ENCODE measurements around the gene FOXA3.

DNA sequence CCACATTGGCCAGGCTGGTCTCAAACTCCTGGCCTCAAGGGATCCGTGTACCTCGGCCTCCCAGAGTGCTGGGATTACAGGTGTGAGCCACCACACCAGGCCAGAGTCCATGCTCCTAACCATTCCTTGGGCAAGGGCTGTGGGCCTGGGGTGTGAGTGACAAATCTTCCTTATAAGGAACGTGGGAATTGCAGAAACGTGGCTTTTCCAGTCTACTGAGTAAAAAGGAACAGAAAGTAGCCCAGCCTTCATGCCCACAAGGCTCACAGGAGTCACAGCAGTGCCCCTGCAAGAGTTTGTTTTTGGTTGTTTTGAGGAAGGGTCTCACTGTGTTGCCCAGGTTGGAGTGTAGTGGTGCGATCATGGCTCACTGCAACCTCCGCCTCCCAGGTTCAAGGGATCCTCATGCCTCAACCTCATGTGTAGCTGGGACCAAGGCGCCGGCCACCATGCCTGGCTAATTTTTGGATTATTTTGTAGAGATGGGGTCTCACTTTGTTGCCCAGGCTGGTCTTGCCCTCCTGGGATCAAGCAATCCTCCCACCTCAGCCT is 33.2 kb downstream of the FOXA3 start:
- TF ChIP-seq, protein P1, sequence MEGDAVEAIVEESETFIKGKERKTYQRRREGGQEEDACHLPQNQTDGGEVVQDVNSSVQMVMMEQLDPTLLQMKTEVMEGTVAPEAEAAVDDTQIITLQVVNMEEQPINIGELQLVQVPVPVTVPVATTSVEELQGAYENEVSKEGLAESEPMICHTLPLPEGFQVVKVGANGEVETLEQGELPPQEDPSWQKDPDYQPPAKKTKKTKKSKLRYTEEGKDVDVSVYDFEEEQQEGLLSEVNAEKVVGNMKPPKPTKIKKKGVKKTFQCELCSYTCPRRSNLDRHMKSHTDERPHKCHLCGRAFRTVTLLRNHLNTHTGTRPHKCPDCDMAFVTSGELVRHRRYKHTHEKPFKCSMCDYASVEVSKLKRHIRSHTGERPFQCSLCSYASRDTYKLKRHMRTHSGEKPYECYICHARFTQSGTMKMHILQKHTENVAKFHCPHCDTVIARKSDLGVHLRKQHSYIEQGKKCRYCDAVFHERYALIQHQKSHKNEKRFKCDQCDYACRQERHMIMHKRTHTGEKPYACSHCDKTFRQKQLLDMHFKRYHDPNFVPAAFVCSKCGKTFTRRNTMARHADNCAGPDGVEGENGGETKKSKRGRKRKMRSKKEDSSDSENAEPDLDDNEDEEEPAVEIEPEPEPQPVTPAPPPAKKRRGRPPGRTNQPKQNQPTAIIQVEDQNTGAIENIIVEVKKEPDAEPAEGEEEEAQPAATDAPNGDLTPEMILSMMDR (IDR thresholded peaks at IDR 0.05; ENCODE audit: insufficient read depth, low read length, poor library complexity, severe bottlenecking): no peak
- no peak for TF ChIP-seq EZH2phosphoT487 (conservative IDR thresholded peaks at IDR 0.05; ENCODE audit: low read length)
